C4-2B (cell line): ENCODE results near the gene ABTB1.
"Not testable (repeated sequence)": the region's sequence is repeated elsewhere in the genome, so short reads cannot be mapped to it uniquely, and the experiment has no call there.

Experiments
- H3K27ac ChIP-seq: fragments of 450-650 bp; 2 replicates; pipeline ENCODE4 v1.5.1; 2017
- ZFX ChIP-seq: fragments of 450-650 bp; IDR thresholded peaks from 2 replicates; pipeline ENCODE4 v1.6.1; 2017
- TF ChIP-seq, protein P1 (sequence below): fragments of 450-650 bp; conservative IDR thresholded peaks from 2 replicates; pipeline ENCODE4 v1.5.1; 2017; ENCODE audit warnings: mild to moderate bottlenecking

Gene ABTB1

DNA sequence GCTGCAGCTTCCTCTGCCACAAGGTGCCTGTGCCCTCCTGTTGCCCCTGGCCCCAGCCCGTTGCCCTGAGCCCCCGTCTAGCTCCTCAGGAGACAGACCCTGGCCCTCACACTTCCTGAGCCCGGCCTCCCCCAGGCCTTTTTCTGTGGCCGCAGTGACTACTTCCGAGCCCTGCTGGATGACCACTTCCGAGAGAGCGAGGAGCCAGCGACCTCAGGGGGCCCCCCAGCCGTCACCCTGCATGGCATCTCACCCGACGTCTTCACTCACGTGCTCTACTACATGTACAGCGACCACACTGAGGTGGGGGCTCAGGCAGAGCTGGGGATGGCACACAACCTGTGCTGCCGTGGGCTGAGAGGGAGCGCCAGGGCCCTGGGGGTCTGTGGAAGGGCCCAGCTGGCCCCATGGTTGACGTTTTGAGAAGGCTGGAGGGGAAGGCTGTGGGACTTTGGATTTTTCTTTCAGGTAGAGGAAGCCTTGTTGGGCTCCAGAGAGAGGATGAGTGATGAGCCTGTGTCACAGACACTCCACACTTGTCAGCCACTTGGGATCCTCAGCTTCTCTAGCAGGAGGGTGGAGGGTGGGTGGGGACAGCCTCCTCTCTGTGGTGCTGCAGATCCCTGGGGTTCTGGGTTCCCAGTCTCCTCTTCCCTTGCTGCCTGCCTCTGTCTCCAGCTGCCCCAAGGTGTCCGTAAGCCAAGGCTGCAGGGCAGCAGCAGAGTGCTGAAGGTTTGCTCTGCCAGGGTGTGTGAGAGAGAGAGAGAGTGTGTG is 5.0 kb downstream of the ABTB1 start:
- H3K27ac ChIP-seq, result no peak overlapping the region
- TF ChIP-seq, protein P1, sequence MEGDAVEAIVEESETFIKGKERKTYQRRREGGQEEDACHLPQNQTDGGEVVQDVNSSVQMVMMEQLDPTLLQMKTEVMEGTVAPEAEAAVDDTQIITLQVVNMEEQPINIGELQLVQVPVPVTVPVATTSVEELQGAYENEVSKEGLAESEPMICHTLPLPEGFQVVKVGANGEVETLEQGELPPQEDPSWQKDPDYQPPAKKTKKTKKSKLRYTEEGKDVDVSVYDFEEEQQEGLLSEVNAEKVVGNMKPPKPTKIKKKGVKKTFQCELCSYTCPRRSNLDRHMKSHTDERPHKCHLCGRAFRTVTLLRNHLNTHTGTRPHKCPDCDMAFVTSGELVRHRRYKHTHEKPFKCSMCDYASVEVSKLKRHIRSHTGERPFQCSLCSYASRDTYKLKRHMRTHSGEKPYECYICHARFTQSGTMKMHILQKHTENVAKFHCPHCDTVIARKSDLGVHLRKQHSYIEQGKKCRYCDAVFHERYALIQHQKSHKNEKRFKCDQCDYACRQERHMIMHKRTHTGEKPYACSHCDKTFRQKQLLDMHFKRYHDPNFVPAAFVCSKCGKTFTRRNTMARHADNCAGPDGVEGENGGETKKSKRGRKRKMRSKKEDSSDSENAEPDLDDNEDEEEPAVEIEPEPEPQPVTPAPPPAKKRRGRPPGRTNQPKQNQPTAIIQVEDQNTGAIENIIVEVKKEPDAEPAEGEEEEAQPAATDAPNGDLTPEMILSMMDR, result no peak
- TF ChIP-seq ZFX, result no peak

DNA sequence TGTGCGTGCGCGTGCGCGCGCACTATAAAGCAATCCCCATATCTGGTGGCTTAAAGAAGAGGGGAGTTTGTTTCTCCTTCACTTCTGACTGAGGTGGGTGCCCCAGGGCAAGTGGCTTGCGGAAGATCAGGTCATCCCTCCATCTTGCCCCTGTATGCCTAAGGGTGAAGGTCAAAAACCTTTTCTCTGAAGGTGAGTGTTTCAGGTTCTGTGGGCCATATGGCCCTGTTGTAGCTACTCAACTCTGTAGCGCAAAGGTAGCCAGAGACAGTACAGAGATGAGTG is 5.5 kb downstream of the ABTB1 start:
- no peak overlapping the region for H3K27ac ChIP-seq
- TF ChIP-seq ZFX, result no peak
- TF ChIP-seq, protein P1, result no peak

DNA sequence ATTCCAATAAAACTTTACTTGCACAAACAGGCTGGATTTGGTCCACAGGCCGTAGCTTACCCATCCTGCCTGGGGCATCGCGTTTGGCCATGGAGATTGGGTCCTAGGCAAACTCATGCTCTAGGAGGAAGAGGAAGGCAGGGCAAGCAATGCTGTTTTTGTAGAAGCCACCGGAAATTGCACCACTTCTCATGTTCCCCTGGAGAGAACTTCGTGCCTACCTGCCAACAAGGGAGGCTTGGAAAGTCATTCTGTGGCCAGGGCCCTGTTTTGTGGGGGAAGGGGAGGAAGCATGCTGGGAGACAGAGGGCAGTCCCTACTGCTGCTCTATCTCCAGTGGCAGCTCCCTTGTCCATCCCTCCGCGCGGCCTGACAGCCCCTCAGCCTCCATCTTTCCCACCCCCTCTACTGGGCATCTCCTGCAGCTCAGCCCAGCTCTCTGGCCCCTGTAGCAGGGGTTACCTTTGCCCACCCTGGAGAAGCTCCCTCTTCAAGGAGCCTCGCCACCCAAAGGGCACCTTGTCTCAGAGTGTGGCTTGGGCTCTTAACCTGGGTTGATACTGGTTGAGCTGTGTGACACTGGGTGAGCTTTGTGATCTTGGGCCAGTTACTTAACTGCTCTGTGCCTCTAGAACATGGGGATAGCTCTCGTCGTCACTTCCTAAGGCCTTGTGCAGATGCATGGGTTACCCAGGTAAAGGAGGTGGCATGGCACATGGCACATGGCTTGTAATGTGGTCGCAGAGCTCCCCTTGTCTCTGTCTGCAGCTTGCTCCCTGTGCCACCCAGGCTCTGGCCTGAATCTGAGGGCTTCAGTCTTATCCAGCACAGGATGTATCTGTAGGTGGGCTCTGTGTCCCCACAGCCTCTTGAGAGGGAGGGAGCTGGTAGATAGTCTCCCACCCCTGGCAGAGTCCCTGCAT is 6.1 kb downstream of the ABTB1 start:
- TF ChIP-seq ZFX, result no peak
- TF ChIP-seq, protein P1, result no peak

DNA sequence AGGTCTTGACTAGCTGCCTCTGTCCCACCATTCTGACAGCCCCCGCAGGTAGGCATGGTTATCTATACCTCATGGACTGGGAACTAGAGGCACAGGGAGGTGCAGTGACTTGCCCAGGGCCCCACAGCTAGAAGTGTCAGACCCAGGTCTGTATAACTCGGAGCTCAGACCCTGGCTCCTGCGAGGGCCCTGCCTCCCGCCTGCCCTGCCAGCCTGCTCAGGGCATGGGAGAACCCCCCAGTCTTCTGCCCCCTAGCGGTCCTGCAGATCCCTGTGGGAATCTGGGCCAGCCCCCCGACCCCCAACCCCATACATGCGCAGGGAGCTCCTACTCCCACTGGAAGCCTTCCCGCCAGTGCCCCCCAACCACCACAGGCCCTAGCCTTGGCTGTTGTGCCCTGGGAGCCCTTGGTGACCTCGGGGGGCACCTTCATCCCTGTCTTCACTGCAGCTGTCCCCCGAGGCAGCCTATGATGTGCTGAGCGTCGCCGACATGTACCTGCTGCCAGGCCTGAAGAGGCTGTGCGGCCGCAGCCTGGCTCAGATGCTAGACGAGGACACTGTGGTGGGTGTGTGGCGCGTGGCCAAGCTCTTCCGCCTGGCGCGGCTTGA is 6.9 kb downstream of the ABTB1 start:
- H3K27ac ChIP-seq, result no peak overlapping the region
- TF ChIP-seq, protein P1, result no peak; the same call in 1 of the 2 replicates
- TF ChIP-seq ZFX, result no peak

More for the DNA sequence above, 6.1 kb downstream of the ABTB1 start:
- H3K27ac ChIP-seq, result no peak overlapping the region

DNA sequence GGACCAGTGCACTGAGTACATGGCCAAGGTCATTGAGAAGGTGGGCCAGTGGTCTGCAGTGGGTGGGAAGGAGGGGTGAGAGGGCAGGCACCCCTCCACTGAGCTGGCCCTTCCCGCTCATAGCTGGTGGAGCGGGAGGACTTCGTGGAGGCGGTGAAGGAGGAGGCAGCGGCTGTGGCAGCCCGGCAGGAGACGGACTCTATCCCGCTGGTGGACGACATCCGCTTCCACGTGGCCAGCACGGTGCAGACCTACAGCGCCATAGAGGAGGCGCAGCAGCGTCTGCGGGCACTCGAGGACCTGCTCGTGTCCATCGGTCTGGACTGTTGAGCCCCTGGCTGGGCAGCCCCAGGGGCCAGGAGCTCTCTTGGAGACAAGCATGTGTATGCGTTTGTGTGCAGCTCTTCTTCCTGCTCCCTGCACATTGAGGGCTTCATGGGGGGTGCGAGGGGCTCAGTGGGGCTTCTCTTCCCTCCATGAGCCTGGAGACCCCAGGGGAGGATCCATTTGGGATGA is 7.5 kb downstream of the ABTB1 start:
- no peak for TF ChIP-seq ZFX
- TF ChIP-seq, protein P1, result no peak
- H3K27ac ChIP-seq, result no peak overlapping the region

DNA sequence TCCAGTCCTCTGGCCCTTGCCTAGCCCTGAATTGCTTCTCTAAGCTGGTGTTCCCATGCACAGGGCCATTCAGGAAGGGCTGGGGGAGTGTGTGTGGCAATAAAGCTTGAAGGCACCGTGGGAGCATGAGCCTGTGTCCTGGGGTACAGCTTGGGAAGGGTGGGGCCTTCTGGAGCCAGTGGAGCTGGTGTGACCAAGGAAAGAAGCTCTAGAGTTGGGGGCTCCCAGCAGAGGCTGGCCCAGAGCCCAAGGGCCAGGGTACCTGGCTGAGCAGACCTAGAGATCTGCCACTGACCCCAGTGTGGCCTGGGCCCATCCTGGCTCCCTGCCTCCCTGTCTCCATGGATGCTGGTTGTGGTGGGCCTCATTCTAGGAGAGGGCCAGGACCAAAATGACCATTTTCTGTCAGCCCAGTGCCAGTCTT is 8.1 kb downstream of the ABTB1 start:
- H3K27ac ChIP-seq, result no peak overlapping the region
- TF ChIP-seq ZFX, result no peak
- TF ChIP-seq, protein P1, result no peak

DNA sequence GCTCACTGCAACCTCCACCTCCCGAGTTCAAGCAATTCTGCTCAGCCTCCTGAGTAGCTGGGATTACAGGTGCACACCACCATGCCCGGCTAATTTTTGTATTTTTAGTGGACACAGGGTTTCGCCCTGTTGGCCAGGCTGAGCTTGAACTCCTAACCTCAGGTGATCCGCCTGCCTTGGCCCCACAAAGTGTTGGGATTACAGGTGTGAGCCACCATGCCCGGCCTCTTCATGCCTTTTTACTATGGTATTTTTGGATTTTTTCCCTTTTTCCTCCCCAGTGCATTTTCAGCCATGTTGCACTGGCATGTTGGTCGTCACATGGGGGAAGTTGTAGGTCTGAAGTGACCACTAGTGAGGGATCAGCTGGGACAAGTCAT is 9.4 kb downstream of the ABTB1 start:
- not testable (repeated sequence) for H3K27ac ChIP-seq
